HG03571 (cell line): ENCODE data around the gene KCTD15.

Experiments
- ATAC-seq: cut with Tn5 transposase; IDR thresholded peaks from one replicate; pipeline ENCODE4 v1.9.1; 2021; ENCODE audit not compliant: unreplicated experiment

The KCTD15 gene

GRCh38 chr19:33796164-33796875 is at the start of gene KCTD15:
Gene KCTD15 (plus strand): TSS chr19:33796870. CDS start chr19:33800455, 3,585 bp downstream.
- ATAC-seq = no peak

DNA sequence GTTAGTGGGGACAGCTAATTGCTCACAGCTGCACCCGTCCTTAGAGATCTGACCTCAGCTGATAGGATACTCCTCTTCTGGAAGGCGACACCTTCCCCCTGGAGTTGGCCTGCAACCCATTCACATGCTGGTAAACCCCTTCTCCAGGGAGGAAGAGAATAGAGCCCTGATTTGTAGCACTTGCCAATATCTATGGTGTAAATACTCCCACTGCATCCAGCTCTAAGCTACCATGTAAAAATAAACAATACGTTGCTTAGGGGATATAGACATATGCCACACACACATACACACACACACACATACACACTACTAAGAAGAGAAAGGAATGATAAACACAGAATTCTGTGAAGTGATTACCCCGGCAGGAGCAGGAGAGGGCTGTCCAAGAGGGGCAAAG is 49.4 kb upstream of the KCTD15 start:
- ATAC-seq = no peak

DNA sequence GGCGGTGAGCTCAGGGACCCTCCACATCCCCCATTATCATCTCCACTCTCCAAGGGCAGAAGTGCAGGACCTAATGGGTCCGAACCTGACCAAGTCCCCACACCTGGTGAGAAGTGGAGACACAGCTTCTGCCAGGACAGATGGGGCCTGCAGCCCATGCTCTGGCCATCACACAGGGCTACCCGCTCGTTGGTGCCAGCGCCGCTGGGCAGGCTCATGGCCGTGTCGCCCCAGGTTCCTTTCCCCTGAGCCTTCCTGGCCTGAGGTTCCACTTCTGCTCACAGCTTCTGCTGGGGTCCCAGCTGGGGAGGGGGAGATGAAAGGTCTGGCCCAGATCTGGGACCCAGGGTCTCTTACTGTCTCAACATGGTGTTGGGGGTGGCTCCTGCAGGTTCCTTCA is 48.4 kb upstream of the KCTD15 start:
- no peak for ATAC-seq

- ATAC-seq = no peak
Measured at GRCh38 chr19:33749016-33749415, 47.7 kb upstream of the KCTD15 start.

GRCh38 chr19:33749619-33750175 is 47.0 kb upstream of the KCTD15 start:
- ATAC-seq = no peak

DNA sequence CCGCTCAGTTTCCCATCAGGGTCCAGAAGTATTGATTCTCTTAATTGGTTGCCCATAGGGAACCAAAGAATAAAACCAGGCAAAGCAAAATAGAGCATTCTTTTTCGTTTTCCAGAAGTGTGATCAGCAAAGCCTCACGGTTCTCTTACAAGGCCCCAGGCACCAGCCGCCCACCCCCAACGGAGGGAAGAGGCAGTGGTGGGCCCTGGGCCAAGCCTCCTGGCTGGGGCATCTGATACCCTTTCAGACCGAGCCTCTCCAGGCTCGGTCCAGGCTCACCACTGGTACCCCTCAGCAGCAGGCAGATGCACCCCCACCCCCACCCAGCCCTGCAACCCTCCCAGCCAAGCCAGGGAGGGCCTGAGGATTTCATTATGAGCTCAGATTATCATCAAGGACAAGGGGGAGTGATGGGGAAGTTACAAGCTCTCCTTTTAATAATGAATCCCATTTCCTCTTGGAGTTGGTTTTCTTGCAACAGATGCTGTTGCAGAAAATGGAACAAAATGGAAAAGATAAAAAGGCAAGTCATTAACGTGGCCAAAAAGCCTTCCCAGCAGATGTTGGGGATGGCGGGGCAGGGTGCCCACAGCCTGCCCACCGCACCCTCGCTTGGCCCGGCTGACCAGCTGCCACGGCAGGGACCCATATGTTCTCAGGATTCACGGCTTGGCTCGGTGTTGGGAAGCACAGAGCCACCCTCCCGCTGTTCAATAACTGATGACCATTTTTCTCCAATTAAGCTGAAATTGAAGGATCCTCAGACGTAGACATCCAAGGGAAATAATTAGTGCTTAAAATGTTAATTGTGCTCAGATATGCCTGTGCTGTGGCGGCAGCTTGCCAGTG is 45.9 kb upstream of the KCTD15 start:
- ATAC-seq = no peak

DNA sequence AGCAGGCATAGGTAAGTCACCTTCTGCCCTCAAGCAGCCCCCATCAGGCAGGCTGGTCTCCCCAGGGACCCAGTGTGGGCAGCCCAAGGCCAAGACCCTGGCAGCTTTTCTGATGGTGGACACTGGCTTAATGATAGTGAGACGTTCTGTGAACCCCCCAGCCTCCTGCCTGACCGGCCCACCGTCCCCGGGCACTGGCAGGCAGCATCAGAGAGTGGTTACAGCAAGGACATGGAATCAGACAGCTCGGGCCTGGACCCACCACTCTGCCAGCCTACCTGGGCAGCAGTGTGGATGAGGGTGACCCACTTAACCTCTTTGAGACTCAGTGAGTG is 45.3 kb upstream of the KCTD15 start:
- no peak for ATAC-seq

DNA sequence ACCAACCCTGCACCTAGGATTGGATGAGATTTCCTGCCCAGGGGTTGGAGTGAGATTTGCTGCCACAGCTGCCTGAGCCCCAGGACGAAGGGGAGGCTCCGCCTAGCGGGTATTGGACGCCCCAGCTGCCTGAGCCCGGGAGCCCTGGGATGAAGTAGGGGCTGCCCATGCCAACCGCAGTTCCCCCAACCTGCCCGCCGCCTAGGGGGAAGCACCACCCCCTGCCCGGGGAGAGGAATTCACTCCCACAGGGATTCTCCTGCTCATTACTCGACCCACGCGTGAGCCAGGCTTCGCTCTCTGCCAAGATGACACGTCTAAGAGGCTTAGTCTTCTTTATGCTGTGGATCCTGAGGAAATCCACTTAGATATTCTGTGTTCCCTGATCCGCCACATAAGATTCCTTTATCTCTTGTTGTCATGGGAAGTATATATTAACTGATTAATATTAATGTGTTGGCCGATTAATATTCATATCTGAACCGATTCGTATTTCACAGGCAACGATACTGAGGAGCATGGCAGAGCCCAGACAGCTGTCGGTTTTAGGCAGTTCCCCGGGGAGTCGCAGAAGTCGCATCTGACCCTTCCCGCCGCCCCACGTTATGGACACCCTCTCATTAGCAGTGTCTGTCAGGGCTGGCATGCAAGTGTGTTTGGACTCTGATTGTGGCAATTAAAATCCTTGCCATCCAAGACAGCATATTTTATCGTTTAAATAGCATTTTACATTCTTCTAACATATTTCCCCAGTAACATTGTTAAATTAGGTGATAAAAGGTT is 44.5 kb upstream of the KCTD15 start:
- no peak for ATAC-seq

DNA sequence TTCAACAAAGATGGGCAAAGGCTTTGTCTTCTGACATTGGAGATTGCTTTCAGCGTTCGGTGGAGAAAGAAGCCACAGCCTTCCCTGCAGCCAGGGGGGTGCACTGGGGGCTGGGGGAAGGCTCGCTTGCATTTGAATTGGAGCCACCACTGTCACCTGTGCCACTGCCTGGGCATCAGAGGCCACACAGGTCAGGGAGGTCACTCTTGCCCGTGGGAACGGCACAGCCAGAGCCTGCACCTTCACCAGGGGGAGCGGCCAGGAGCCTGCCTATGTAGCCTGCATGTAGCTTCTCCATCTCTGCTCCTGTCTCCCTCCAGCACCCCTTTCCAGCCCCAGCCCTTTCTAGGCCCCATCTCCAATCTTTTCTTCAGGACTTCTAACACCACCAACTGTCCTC is 43.7 kb upstream of the KCTD15 start:
- no peak for ATAC-seq

DNA sequence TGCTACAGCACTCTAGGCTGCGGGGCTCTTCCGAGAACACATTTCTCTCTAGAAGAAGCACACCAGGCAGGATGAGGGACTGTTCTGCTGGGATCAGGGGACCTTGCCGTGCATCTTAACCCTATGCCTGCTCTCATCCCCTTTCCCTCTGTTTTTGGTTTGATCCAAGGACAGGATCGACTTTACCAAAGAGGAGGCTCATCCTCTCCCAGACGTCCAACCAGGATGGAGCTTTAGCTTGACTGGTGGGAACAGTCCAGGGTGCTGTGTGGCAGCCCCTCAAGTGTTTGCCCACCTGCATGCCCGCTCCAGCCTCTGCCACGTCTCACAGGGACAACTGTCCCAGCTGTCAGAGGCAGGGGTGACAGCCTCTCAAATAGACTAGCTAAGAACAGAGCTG is 42.3 kb upstream of the KCTD15 start:
- ATAC-seq = no peak

GRCh38 chr19:33755099-33756035 is 41.3 kb upstream of the KCTD15 start:
- ATAC-seq = no peak

- no peak for ATAC-seq
Measured at GRCh38 chr19:33756177-33756576, 40.5 kb upstream of the KCTD15 start.

DNA sequence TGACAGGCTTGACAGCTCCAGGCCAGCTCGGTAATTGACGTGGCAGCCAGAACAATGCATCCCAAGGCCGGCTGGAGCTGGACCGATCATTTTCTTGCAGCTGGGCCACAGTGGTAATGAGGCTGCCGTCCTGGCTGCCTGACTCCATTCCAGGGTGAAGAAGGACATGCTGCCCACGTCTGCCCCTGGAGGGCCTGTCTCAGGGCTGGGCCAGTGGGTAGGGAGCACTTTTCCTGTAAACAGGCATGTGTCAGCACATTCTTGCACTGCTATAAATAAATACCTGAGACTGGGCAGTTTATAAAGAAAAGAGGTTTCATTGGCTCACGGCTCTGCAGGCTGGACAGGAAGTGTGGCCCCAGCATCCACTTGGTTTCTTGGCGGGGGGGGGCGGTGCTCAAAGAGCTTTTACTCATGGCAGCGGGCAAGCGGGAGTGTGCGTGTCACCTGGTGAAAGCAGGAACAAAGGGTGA is 38.1 kb upstream of the KCTD15 start:
- ATAC-seq = no peak

DNA sequence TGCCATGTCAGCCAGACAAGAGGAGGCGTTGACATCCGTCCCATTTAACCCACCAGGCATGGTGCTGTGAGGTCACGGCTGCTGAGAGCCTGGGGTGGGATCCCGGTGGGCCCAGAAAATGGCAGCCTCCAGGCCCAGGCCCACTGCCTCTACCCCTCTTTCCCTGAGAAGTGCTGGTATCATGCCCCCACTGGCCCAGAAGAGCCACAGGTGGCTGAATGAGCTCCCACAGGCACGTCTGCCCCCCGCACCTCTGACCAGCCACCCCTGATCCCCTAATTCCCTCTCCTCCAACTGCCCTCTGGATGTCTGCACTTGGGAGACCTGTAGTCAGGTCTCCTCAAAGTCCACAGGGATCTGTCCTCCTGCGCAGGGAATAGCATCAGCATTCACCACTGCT is 37.3 kb upstream of the KCTD15 start:
- ATAC-seq = no peak

DNA sequence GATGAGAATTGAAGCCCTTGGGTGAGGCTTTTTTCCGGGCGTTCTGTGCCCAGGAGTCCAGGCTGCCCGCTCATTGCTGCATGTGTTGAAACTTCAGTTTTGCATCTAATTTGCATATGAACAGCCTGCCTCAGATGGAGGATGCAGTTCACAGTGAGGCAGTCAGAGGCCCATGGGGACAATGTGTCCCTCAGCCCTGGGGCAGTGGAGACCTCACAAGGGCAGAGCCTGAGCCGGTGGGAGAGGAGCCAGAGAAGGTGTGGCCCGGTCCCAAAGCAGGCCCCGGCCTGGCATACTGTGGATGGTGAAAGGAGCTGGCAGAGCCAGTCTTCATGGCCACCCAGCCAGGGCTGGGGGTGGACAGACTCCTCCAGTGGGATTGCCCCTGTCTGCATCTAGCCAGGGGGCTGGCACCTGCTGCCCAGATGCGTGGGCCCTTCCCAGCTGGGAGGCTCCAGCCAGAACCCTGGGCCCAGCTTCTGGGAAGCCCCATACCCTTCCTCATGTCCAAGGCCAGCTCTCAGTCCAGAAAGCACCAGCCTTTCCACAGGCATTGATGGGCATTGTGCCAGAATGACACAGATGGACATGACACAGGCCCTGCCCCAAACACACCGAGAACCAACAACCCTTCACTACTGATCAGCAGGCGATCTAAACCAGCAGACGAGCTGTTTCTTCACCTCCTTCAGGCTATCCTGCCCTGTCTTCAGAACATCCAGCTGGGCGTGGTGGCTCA is 32.9 kb upstream of the KCTD15 start:
- no peak for ATAC-seq

DNA sequence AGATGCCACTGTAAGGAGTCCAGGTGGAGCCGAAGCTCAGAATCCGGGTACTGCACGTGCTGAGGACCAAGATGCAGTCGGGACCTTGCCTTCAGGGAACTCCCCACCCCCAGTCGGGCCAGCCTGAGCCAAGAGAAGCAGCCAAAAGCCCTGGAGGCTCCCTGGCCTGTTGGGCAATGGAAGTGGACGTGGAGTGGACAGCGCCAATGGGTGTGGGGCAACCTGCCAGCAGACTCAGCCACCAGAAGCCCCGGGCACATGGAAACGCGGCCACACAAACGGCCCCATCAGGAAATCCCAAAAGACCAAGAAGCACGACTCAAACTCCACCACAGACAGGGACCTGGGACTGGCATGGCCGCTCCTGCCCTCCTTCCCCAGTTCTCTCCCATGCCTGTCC is 30.0 kb upstream of the KCTD15 start:
- no peak for ATAC-seq

GRCh38 chr19:33767898-33768413 is 28.7 kb upstream of the KCTD15 start:
- no peak for ATAC-seq

GRCh38 chr19:33769208-33769607 is 27.5 kb upstream of the KCTD15 start:
- ATAC-seq = no peak

DNA sequence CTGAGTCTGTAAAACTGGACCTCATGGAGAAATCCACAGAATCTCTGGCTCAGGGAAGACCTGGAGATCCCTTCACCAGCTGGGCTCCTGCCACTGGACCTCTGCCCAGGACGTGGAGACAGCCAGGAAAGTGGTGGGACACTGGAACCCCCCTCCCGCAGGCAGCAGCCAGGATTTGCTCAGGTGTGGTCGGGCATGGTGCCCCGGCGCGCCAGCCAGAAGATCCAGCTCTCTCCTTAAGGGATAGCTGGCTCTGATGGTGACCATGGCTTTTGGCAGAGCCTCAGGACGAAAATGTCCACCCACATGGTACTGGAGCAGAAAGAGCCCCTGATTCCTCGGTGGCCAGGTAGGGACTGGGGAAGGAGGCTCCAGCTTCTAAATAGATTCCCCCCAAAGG is 26.6 kb upstream of the KCTD15 start:
- no peak for ATAC-seq
